Esophagus (tissue), 2 donors: ENCODE measurements around the gene CACNA1D. TPM values are rescaled to one million over a fixed set of nuclear protein-coding genes. Genes with fewer than 3 reads are reported as not detected.

Experiments
- H3K27ac ChIP-seq, 2 donors: one replicate each; pipeline ENCODE4 v1.5.1; 2013; ENCODE audit warnings: low read depth in 2 of 2, mild to moderate bottlenecking in 2 of 2, inconsistent platforms in 1 of 2, low read length in 1 of 2, moderate library complexity in 1 of 2
- H3K27me3 ChIP-seq, 2 donors: one replicate each; pipeline ENCODE4 v1.6.1; 2013; ENCODE audit warnings: low read length in 2 of 2, control low read depth in 1 of 2, mild to moderate bottlenecking in 1 of 2; ENCODE audit not compliant: insufficient read depth in 2 of 2, control insufficient read depth in 1 of 2
- H3K36me3 ChIP-seq, 2 donors: one replicate each; pipeline ENCODE4 v1.6.1; 2013; ENCODE audit warnings: low read length in 1 of 2; ENCODE audit not compliant: control insufficient read depth in 2 of 2, insufficient read depth in 2 of 2
- H3K4me1 ChIP-seq, 2 donors: one replicate each; pipeline ENCODE4 v1.6.1; 2013; ENCODE audit warnings: low read length in 1 of 2; ENCODE audit not compliant: control insufficient read depth in 2 of 2, insufficient read depth in 2 of 2
- H3K4me3 ChIP-seq, 2 donors: one replicate each; pipeline ENCODE4 v1.5.1; 2013; ENCODE audit warnings: low read length in 2 of 2, mild to moderate bottlenecking in 2 of 2, low read depth in 1 of 2, moderate library complexity in 1 of 2
- H3K9me3 ChIP-seq, 2 donors: one replicate each; pipeline ENCODE4 v1.6.1; 2013; ENCODE audit warnings: mild to moderate bottlenecking in 2 of 2, low read depth in 1 of 2, low read length in 1 of 2, moderate library complexity in 1 of 2; ENCODE audit not compliant: control insufficient read depth in 2 of 2, insufficient read depth in 1 of 2
- WGBS, 2 donors: extraction: QIAGEN DNeasy Blood & Tissue Kit; methylation state at CpG; one replicate each; pipeline ENCODE4 v1.1.7; 2013; 5-methylcytosine and 5-hydroxymethylcytosine counted together
- polyA plus RNA-seq, 2 donors: library from polyadenylated mRNA; stranded (reverse); fragments of 200-250 nt; gene quantifications; one replicate each; pipeline ENCODE4 v1.2.3, GENCODE V29; 2013
- donor health status: healthy with polysubstance abuse.
- donor health status: Bipolar disorder and iron deficiency.

CACNA1D gene
- polyA plus RNA-seq, 2 donors: 0.38 to 0.61 TPM

DNA sequence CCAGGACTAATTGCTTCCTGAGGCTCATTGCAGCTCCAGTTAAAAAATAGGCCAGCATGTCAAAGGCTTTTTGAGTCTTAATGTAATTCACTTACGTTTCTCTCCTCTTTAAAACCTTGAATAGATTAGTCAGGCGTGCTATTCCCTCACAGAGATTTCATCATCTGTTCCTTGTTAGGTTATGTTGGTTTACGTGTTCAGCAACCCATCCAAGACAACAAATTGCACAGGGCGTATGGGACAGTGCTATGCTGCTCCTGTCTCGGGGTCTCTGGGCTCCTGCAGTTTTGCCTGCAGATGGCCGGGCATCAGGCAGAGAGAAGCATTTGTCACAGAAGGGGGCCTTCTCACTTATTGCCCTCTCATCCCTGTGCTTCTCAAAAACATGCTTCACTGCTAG lies 234.7 kb downstream of the CACNA1D start:
- Histone ChIP-seq H3K4me3 (no peak overlapping the region), H3K4me1 (no peaks in the 10 kb centered on the region), H3K27ac (no peak overlapping the region), H3K9me3 (no peaks in the 10 kb centered on the region), H3K27me3 (no peaks in the 10 kb centered on the region), H3K36me3 (no peaks in the 10 kb centered on the region)
- 89 to 91% methylated on average over 6 of the region's 6 CpGs for WGBS, 2 donors

DNA sequence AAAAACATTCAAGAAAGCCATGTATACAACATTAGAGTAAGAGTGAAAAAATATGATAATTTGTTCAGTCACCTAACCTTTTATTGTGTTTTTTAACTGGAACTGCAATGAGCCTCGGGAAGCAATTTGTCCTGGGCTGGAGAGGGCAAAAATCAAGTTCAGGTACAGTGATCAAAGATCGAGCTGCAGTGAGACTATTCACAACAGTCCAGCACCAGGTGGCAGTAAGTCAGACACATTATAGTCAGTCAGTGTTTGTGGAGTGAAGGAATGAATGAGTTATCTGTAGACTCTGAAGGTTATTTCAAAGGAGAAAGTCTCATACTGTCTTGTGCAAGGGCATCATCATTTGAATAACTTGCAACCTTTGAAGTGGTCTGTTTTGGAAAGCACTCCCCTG lies 235.2 kb downstream of the CACNA1D start:
- H3K4me3 ChIP-seq: no peak overlapping the region
- no peaks in the 10 kb centered on the region for H3K27me3 ChIP-seq
- H3K27ac ChIP-seq: no peak overlapping the region
- H3K36me3 ChIP-seq: no peaks in the 10 kb centered on the region
- H3K4me1 ChIP-seq: no peaks in the 10 kb centered on the region
- H3K9me3 ChIP-seq: no peaks in the 10 kb centered on the region
- WGBS, 2 donors: 50 to 51% methylated on average over 2 of the region's 2 CpGs

GRCh38 chr3:53730576-53730975 lies 236.2 kb downstream of the CACNA1D start:
- Histone ChIP-seq H3K4me1 (no peaks in the 10 kb centered on the region), H3K4me3 (no peak overlapping the region), H3K9me3 (no peaks in the 10 kb centered on the region), H3K36me3 (no peaks in the 10 kb centered on the region), H3K27ac (no peak overlapping the region), H3K27me3 (no peaks in the 10 kb centered on the region)
- 55 to 56% methylated on average over 8 of the region's 8 CpGs for WGBS, 2 donors

DNA sequence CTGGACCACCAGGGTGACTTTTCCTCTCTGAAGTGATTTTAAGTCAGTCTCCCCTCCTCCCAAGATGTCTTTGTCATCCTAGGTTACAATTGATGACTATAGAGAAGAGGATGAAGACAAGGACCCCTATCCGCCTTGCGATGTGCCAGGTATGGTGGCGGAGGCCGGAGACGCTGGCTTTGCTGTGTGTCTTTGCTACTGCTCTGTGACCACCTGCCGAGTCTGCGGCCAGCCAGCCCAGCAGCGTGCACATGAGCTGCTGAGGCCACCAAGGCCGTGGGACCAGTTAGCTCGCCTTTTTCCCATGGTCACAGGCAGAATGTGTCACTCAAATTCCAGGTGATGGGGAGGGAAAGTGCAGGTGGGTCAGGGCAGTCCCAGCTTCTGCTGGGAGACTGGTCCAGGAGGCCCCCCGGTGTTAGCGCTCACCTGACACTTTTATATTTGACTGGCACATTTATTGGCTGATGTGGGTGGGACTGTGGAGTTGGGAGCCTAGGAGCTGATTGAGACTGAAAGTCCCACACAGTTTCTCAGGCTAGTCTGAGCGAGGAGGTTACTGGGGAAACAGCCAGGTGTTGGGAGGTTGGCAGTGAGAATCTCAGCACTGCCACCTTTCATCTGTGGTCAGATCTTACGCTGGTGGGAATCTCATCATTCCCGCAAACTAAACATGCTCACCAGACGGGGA lies 237.7 kb downstream of the CACNA1D start:
- Histone ChIP-seq H3K36me3 (no peaks in the 10 kb centered on the region), H3K27ac (no peak overlapping the region), H3K4me3 (no peak overlapping the region), H3K4me1 (no peaks in the 10 kb centered on the region), H3K9me3 (no peaks in the 10 kb centered on the region), H3K27me3 (no peaks in the 10 kb centered on the region)
- 86 to 93% methylated on average over 16 of the region's 16 CpGs for WGBS, 2 donors

DNA sequence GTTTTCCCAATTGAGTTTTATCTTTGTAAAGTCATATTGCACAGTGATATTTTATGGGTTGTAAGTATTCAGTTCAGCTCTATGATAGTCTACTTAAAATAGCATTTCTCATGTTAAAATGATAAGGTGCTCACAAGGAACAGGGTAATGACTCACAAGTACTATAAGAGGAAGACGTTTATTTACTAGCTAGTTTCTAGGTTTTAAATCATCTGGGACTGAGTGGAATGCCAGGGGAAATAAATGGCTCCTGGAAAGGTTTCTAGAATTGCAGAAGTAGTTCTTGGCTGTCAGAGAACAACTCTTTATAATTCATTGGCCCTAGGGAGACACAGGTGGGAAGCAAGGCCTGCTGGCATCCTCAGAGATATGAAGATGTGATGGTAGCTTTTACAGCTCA lies 239.0 kb downstream of the CACNA1D start:
- H3K36me3 ChIP-seq: no peaks in the 10 kb centered on the region
- H3K4me3 ChIP-seq: no peak overlapping the region
- no peaks in the 10 kb centered on the region for H3K9me3 ChIP-seq
- no peak overlapping the region for H3K27ac ChIP-seq
- no peaks in the 10 kb centered on the region for H3K27me3 ChIP-seq
- H3K4me1 ChIP-seq: no peaks in the 10 kb centered on the region
- WGBS, 2 donors: 22 to 26% methylated on average over 1 of the region's 1 CpG

DNA sequence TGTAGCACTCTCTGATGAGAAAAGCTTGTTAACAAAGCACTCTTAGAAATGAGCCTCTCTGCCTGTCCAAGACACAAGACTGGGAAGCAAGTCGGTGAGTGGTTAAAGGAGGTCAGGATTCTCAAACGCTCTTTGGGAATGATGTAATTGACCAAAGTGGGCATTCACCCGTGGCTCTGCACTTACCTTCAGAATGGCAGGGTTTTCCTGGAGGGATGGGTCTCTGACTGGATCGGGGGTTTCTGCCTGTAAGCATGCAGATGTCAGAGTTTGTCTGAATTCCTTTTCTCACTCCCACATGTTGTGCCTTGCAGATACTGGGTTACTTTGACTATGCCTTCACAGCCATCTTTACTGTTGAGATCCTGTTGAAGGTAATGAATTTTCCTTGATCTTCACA lies 245.6 kb downstream of the CACNA1D start:
- 78 to 79% methylated on average over 4 of the region's 4 CpGs for WGBS, 2 donors

DNA sequence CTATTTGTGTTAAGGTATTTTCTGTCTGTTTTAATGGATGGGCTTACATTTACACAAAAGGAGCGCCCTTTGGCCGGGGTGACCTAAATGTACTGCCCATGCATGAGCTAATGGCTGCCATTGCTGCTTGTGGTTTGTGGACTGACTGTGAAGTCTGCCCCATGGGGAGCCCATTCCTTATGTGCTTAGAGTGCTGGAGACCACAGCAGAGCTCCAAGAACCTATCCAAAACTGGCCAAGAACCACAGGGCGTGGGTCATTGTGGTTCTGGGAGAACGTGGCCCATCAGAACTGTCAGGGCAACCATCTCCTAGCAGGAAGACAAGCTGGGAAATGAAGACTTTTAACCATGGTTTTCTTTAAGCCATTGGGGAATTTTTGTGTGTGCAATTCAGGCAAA lies 246.5 kb downstream of the CACNA1D start:
- no peaks in the 10 kb centered on the region for H3K36me3 ChIP-seq
- H3K27ac ChIP-seq: no peak overlapping the region
- WGBS, 2 donors: 87 to 88% methylated on average over 4 of the region's 4 CpGs
- H3K4me3 ChIP-seq: no peak overlapping the region
- no peaks in the 10 kb centered on the region for H3K27me3 ChIP-seq
- no peaks in the 10 kb centered on the region for H3K4me1 ChIP-seq
- H3K9me3 ChIP-seq: no peaks in the 10 kb centered on the region

More for the DNA sequence above, 245.6 kb downstream of the CACNA1D start:
- Histone ChIP-seq H3K36me3 (no peaks in the 10 kb centered on the region), H3K27me3 (no peaks in the 10 kb centered on the region), H3K4me1 (no peaks in the 10 kb centered on the region), H3K9me3 (no peaks in the 10 kb centered on the region), H3K27ac (no peak overlapping the region), H3K4me3 (no peak overlapping the region)

DNA sequence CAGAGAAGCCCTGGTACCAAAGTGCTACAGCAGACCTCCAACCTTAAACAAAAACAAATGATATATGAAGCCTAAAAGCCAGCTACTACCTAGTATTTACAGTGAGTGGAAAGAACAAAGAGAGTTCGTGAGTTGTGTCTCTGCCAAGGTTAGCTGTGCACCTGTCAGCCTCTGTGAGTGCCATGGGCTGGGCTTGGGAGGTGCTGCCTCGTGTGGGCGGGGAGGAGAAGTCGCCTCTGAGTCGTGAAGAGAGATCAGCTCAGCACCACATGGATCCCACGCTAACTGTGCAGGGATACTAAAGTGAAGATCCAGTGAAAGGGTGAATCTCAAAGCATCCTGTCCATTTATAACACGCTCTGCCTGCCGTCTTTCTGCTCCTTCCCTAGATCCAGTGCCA lies 249.9 kb downstream of the CACNA1D start:
- H3K27me3 ChIP-seq: no peaks in the 10 kb centered on the region
- no peaks in the 10 kb centered on the region for H3K4me1 ChIP-seq
- no peaks in the 10 kb centered on the region for H3K9me3 ChIP-seq
- H3K27ac ChIP-seq: no peak overlapping the region
- H3K36me3 ChIP-seq: no peaks in the 10 kb centered on the region
- WGBS, 2 donors: 45 to 47% methylated on average over 8 of the region's 8 CpGs
- H3K4me3 ChIP-seq: no peak overlapping the region

DNA sequence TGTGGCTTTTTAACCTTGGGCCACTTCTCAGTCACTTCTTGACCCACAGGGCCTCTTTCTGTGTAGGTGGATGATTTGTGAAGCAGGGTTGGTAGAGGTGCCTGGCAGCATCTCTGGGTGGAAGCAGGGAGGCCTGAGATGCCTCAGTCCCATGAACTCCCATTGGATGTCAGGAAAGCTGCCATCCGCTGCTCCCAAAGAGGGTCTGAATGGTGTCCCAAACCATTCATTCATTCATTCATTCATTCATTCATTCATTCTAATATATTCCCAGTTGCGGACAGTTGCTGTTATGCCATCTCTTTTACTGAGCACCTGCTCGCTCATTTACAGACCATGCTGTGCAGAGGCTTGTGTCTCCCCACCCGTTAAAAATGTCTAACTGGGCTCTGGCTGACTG lies 253.1 kb downstream of the CACNA1D start:
- Histone ChIP-seq H3K9me3 (no peaks in the 10 kb centered on the region), H3K4me3 (no peak overlapping the region), H3K4me1 (no peaks in the 10 kb centered on the region), H3K27ac (no peak overlapping the region), H3K36me3 (no peaks in the 10 kb centered on the region), H3K27me3 (no peaks in the 10 kb centered on the region)
- 94 to 98% methylated on average over 4 of the region's 4 CpGs for WGBS, 2 donors

DNA sequence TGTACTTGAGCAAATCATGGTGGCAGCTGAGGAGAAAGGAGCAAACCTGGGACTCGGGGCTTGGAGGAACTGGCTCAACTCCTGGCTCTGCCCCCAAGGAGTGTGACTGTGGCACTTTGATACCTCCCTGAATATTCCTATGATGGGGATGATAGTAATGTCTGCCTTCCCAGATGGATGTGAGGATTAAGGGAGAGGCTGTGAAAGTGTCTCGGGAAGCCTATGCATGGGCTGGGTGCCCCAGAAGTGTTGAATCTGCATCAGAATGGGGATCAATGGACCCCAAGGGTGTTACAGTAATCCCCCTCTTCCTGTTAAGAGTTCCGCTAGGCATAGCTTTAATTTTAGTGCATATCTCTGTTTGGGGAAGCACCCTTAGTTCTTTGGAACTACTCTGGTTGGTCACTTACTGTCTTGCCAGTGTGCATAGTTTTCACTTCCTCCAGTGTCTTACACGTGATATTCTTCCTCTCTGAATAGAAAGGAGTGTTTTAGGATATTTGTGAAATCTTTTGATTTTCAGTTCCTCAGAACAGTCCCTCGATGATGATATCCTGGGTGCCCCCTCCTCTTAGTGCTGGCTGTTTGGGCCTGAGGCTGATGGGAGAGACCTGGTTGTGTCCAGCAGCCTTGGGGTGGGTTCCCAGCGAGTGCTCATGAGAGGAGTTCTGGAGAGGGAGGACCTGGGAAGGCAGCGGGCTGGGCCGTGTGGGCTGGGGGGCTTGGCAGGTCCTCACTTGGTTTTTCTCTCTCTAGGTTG lies 254.3 kb downstream of the CACNA1D start:
- Histone ChIP-seq H3K4me1 (no peaks in the 10 kb centered on the region), H3K36me3 (no peaks in the 10 kb centered on the region), H3K4me3 (no peak overlapping the region), H3K27ac (no peak overlapping the region), H3K9me3 (no peaks in the 10 kb centered on the region), H3K27me3 (no peaks in the 10 kb centered on the region)
- 81 to 82% methylated on average over 8 of the region's 8 CpGs for WGBS, 2 donors
